GM11168 (cell line): ENCODE data around the gene TCF25.
"Not testable (repeated sequence)": the region's sequence is repeated elsewhere in the genome, so short reads cannot be mapped to it uniquely, and the experiment has no call there.

ENCODE experiments used
- in situ Hi-C: fragments of 300-500 bp; cut with MboI; formaldehyde crosslinking; loops from one replicate; pipeline ENCODE4 v1.12.0; 2022; ENCODE audit warnings: low sequenced_read_pairs; ENCODE audit not compliant: unreplicated experiment

TCF25 gene

DNA sequence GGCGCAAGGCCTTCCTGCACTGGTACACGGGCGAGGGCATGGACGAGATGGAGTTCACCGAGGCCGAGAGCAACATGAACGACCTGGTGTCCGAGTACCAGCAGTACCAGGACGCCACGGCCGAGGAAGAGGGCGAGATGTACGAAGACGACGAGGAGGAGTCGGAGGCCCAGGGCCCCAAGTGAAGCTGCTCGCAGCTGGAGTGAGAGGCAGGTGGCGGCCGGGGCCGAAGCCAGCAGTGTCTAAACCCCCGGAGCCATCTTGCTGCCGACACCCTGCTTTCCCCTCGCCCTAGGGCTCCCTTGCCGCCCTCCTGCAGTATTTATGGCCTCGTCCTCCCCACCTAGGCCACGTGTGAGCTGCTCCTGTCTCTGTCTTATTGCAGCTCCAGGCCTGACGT, 62.2 kb downstream of the TCF25 start:
- in situ Hi-C loops, result not testable (repeated sequence)

DNA sequence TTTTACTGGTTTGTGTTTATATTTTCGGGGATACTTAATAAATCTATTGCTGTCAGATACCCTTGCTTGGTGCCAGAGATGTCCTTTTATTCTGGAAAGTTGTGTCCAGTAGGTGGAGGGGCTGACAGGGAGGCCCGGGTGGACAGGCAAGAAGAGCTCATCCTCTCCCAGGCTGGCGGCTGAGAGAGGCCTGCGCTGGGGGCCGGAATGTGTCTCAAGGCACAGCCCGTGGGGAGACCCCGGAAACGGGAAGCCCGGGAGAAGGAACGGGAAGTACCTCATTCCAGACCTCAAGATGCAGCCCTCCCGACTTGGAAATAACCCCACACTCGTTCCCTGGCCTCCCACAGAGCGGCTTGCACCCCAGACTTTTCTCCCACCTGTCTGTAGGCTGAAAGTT, 62.6 kb downstream of the TCF25 start:
- in situ Hi-C loops, result no loop called here

DNA sequence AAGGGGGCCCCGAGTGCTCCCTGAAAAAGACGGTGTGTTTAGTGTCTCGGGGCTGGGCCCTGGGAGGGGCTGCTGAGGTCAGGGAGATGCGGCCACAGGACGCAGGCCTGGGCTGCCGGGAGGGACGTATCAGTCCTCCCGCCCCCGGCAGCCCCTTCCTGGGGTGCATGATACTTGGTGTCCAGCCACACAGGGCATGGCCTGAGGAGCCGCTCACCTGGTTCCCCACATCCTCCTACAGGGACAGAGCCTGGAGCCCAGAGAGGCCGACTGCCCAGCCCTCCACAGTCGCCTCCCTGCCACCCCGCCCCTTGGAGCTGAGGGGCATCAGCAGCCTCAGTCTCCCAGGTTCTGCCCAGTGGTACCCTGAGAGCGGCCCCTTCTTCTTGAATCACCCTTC, 63.1 kb downstream of the TCF25 start:
- in situ Hi-C loops, result no loop called here

DNA sequence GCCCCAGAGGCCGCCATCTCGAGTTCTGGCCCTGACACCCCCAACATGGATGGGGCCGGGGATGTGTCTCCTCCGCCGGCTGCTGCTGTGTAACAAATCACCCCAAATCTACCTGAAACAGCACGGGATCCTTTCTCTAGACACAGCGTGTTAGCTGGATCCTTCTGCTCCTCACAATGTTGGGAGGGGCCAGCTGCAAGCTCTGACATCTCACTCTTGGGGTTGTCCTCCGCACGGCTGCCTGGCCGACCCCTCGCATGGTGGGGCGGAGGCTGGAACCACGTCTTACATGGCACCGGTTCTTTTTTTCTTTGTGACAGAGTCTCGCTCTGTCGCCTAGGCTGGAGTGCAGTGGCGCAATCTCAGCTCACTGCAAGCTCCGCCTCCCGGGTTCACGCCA, 63.6 kb downstream of the TCF25 start:
- in situ Hi-C loops, result no loop called here

DNA sequence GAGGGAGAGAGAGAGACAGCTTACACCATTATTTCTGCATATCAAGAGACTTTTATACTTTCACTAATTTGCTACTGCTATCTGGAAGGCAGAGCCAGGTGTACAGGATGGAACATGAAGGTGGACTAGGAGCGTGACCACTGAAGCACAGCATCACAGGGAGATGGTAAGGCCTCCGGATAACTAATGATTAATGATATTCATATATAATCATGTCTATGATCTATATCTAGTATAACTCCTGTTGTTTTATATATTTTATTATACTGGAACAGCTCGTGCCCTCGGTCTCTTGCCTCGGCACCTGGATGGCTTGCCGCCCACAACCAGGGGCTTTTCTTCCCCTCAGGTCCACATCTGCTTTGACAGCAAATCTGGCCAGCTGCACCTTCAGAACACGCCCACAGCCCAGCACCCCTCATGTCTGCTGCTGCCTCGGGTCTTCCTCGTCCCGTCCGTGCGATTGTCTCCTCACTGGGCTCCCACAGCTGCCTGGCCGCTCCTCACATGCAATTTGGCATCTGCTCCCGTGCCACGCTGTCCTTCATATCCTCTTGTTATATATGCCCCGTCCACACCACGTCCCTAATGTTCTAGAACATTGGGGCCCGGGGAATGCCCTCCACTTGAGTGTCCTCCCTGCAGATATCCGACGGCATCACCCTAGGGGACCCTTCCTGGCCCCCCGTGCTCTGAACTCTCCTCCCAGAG, 64.9 kb downstream of the TCF25 start:
- in situ Hi-C loops, result no loop called here

DNA sequence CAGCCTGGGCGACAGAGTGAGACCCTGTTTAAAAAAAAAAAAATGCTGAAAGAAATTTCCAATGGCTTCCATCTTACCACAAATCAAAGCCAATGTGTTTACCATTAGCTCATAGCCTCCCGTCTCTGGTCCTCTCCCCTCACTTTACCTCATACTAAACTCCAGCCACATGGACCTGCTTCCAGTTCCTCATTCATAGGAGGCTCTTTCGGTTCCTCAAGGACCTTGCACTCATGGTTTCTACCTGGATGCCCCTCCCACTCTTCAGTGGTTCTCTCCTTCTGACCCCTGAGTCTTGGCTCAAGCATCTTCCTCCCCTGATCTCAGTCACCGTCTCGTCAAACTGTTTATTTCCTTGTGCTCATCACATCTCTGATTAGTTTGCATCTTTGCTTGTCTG, 71.4 kb downstream of the TCF25 start:
- in situ Hi-C loops, result no loop called here

DNA sequence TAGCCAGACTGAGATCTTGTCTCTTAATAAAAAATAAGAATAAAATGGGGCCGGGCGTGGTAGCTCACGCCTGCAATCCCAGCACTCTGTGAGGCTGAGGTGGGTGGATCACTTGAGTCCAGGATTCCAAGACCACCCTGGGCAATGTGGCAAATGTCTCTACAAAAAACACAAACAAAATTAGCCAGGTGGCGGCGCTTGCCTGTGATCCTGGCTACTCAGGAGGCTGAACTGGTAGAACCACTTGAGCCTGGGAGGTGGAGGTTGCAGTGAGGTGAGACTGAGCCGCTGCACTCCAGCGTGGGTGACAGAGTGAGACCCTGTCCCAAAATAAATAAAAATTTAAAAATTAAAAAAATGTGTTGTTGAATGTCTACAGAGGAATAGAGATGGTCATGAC, 72.3 kb downstream of the TCF25 start:
- in situ Hi-C loops, result no loop called here

DNA sequence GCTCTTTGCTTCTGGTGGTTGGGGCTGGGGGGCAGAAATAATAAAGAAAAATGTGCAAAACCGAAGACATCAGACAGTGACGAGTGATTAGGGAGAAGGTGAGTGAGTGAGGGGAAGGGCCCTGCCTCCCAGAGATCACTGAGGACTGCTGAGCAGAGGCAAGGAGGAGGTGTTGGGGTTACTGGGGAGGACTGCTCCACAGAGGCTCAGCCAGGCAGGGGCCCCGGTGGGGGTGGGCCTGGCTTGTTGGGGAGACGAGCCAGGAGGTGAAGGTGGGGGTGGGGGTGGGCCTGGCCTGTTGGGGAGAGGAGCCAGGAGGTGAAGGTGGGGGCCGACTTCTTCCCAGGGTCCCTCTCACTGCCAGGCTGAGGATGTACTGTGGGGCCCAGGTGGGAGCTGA, 73.1 kb downstream of the TCF25 start:
- in situ Hi-C loops, result no loop called here

DNA sequence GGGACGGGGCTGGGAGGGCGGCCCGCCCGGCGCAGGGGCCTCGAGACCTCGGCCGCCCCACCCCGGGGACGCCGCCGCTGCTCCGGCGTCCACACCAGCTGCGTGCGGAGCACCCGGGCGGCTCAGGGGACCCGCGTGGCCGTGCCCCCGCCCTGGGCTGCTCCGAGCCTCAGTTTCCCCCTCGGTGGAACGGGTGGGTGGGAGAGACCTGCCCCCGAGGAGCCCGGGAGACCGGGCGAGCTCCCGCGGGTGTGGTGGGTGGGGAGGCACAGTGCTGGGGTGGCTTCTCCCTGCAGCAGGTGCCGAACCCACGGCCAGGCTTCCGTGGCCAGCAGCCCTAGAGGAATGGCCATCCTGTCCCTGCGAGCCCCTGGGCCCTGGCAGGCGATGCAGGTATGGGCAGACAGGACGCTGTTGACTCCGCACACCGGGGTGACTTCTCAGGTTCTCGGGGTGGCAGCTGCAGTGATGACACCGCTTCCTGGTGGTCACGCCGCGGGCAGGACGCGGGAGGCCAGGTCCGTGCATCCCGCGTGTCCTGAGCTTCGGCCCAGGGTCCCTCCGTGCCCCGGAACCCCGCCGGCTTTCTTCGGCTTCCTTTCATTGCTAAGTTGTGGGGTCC, 75.8 kb downstream of the TCF25 start:
- in situ Hi-C loops, result no loop called here

DNA sequence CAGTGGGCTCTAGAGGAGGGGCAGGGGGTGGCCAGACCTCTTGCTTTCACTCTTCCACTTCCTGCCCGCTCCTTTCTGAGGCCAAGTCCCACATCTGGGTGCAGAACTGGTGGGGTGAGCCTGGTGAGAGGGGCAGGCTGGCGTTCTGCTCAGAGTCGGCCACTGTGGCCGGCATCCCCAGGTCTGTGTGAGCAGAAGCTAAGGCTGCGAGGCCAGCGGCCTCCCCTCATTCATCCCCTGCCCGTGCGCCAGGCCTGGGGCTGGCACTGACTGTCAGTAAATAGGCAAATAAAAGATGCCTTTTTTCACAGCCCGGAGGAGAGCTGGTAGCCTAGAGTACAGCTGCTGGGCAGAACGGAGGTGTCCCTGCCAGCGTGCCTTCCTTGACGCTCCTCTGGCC, 76.4 kb downstream of the TCF25 start:
- in situ Hi-C loops, result no loop called here

DNA sequence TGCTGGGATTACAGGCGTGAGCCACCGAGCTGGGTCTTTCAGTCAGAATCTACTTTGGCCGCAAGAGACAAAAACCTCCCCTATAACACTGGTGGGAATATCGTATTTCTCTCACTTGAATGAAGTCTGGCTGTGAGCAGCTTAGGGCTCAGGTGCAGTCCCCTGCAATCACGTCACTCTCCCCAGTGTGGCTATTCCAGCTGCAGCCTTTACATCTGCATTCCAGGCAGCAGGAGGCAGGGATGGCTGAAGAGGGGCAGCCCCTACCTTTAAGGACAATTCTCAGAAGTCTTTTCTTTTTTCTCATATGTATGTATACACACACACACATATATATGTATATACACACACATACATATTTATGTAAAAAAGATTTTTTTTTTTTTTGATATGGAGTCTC, 78.1 kb downstream of the TCF25 start:
- in situ Hi-C loops, result no loop called here

DNA sequence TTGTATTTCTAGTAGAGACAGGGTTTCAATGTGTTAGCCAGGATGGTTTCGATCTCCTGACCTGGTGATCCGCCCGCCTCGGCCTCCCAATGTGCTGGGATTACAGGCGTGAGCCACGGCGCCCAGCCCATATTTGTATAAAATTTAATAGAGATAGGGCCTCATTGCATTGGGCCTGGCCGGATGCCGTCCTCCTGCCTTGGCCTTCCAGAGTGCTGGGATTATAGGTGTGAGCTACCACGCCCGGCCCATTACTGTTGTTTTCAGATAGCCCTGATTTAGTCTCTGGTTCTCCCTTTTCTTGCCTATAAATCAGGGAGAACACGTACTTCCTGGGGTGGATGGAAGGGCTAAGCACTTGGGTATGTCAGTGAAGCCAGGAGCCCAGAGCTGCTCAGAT, 78.7 kb downstream of the TCF25 start:
- in situ Hi-C loops, result no loop called here

DNA sequence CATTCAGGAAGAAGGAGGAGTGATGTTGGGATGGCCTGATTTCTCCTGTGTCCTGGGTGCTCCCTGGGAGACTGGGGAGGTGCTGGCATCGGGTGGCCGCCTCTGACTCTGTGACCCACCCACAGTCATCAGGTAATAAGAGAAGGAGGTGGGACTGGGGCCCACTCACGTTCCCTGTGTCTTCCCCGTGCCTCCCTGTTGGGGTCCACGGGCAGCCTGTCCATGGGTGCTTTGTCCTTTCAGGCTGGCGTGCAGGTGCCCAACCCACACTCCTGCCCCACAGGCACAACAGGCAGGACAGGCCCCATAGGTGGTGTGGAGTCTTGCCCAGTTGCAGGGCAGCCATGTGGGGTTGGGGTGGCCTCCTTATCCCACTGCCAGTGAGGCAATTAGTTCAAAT, 79.2 kb downstream of the TCF25 start:
- in situ Hi-C loops, result no loop called here

DNA sequence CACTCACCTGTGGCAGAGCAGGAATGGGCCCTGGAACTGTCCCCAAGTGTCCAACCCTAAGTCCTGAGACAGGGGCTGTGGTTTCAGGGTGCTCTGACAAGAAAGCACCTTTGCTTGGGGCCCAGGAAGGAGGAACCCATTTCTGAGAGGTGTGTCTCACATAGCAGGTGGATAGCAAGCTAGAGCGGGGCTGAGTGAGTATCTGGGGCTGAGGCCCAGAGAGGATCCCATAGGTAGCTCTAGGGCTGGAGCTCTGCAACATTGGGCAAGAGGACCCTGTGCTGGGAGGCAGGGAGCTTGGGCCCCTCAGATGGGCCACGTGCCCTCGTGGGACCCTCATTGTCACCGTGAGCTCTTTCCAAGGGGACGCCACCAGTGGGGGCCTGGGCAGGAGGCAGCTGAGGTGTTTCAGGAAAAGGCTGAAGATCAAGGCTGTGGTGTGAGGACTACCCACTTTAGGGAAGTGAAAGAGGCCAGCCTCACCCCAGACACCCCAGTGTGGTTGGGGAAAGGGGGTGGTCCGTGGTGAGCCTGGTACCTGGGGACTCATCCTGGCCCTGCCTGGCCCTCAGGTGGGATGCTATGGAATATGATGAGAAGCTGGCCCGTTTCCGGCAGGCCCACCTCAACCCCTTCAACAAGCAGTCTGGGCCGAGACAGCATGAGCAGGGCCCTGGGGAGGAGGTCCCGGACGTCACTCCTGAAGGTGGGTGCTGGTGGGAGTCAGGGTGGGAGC, 80.4 kb downstream of the TCF25 start:
- in situ Hi-C loops, result no loop called here

DNA sequence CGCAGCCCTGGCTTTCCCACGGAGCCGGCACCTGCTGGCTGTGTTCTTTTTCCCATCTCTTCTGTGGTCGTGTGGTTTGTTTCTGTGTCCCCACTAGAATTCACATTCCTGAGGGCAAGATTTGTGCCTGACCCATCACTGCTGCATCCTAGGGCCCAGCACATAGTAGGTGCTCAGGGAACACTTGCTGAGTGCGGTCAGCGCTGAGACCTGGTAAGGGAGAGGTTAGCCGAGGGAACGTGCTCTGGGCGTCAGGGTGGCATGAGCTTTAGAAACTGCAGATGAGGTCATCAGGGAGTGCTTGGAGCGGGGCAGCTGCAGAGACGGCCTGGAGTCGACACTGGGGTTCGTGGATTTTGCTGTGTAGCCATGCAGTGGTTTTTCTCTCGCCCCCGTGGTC, 81.1 kb downstream of the TCF25 start:
- in situ Hi-C loops, result no loop called here

DNA sequence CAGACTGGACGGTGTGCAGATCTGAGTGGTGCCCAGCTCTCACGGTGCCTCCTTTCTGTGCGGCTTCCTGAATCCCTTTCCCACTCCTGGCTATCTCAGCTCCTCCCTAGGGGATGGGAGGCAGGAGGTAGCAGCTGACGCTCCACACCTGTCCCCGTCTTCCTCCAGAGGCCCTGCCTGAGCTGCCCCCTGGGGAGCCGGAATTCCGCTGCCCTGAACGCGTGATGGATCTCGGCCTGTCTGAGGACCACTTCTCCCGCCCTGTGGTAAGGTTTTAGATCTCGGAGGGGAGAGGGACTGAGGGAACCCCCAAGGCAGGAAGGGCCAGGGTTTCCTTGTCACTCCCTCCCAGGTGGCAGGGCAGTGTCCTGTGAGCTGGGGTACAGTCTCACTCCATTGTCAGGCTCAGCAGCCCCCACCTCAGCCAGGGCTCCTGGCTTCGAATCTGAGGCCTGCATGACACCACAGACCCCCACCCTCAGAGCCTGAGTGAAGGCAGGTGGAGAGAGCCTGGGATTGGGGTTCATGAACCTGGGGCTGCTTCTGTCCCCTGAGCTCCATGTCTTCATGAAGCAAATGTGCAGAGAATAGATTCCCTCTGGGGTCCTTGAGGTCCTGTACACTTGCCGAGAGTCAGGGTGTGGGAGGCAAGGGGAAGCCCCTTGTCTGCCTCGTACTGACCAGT, 81.8 kb downstream of the TCF25 start:
- in situ Hi-C loops, result no loop called here

DNA sequence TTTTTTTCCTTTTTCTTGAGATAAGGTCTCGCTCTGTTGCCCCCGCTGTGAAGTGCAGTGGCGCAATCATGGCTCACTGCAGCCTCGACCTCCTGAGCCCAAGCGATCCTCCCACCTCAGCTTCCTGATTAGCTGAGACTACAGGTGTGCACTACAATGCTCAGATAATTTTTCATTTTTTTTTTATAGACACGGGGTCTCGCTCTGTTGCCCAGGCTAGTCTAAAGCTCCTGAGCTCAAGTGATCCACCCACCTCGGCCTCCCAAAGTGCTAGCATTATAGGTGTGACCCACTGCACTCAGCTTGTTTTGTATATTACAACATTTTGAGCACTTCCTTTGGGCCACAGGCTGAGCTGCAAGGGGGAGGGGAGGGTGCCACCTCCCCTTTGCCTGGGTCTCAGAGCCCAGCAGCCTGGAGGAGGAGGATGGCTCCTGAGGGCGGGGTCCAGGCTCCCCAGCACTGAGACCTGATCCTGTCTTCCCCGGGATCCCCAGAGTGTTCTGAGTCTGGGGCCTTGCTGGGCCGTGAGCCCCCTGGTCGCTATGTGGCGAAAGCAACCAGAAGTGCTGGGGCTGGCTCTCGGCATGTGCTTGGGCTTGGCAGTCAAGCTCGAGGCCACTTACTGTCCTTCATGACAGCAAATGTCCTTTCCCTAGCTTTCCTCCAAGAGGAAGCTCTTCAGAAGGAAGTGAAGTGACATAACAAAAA, 83.3 kb downstream of the TCF25 start:
- in situ Hi-C loops, result no loop called here

DNA sequence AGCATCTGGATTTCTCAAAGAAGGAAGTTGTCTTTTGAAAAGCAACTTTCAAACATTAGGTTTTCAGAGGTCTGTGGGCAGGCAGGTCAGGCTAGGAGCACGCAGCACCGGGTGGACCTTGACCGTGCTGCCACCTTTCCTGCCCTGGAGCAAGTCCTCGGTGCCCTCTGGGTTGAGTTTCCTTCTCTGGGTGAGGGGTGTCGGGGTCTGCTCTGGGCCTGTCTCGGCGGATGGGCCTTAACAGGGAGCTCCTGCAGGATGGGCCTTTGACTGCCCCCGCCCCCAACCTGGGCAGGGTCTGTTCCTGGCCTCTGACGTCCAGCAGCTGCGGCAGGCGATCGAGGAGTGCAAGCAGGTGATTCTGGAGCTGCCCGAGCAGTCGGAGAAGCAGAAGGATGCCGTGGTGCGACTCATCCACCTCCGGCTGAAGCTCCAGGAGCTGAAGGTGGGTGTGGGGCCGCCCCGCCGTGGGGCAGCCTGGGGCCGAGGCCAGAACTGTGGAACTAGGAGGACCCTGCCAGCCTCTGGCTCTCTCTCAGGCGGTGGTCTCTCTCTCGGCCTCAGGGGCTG, 83.9 kb downstream of the TCF25 start:
- in situ Hi-C loops, result no loop called here

DNA sequence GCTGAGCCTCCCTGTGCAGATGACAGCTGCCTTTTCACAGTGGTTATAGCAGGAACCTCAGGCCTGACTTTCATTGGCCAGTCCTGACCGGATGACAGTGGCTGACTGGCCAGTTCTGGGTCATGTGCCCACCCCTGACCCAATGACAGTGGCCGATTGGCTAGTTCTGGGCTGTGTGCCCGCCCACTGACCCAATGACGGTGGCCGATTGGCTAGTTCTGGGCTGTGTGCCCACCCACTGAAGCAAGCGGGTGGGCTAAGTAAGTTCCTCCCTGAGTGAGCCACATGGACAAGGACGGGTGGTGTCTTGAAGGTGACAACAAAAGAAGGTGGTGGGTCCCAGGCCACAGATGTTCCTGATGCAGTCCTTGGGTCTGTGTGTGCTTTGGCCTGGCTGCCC, 84.7 kb downstream of the TCF25 start:
- in situ Hi-C loops, result no loop called here

DNA sequence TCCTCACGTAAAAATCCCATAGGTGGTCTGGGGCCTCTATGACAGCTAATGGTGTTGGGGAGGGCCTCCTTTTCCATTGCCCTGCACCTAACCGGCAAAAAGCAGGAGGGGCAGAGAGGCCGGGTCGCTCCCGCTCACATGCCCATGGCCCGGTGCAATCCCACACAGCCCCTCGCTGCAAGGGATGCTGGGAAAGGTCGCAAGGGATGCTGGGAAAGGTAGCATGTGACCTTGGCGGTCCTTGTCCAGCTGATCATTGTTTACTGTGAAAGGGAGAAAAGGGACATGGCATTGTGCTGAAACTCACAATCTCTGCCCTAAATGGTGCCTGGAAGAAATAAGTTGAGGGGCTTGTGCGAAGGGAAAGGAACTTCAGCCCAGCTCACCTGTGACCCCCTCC, 85.2 kb downstream of the TCF25 start:
- in situ Hi-C loops, result no loop called here
